GM23338 (cell line): ENCODE measurements around the gene ARRDC1. TPM values are rescaled to one million over a fixed set of nuclear protein-coding genes. Genes with fewer than 3 reads are reported as not detected.

Source experiments
- ATAC-seq: fragments of 200-7000 bp; cut with Tn5 transposase; 3 replicates; pipeline ENCODE4 v1.9.1; 2020
- DNase-seq: peaks from one replicate; pipeline ENCODE4 v3.0.0-alpha.2; 2015; ENCODE audit warnings: low spot score
- H2AFZ ChIP-seq: fragments of 200-600 bp; sonication (generic); 2 replicates; pipeline ENCODE4 v1.8.0; 2016; ENCODE audit warnings: antibody characterized with exemption, mild to moderate bottlenecking, moderate library complexity
- H3F3A ChIP-seq: fragments of 200-600 bp; sonication (generic); replicated peaks from 2 replicates; pipeline ENCODE4 v1.8.0; 2017; ENCODE audit warnings: antibody characterized with exemption, mixed run types, low read depth
- H3K27ac ChIP-seq: fragments of 200-600 bp; sonication (generic); 2 replicates; pipeline ENCODE4 v1.6.1; 2016; ENCODE audit warnings: low read depth
- H3K27me3 ChIP-seq: fragments of 200-600 bp; sonication (generic); 2 replicates; pipeline ENCODE4 v1.8.0; 2016; ENCODE audit warnings: mild to moderate bottlenecking, mixed run types, moderate library complexity; ENCODE audit not compliant: insufficient read depth
- H3K36me3 ChIP-seq: fragments of 200-600 bp; sonication (generic); 2 replicates; pipeline ENCODE4 v1.8.0; 2016; ENCODE audit warnings: mild to moderate bottlenecking; ENCODE audit not compliant: insufficient read depth
- H3K4me1 ChIP-seq: fragments of 200-600 bp; sonication (generic); 2 replicates; pipeline ENCODE4 v1.8.0; 2016; ENCODE audit warnings: mild to moderate bottlenecking, moderate library complexity; ENCODE audit not compliant: insufficient read depth
- H3K4me2 ChIP-seq: fragments of 200-600 bp; sonication (generic); 2 replicates; pipeline ENCODE4 v1.7.1; 2017; ENCODE audit warnings: mixed run types
- H3K4me3 ChIP-seq: fragments of 200-600 bp; sonication (generic); 2 replicates; pipeline ENCODE4 v1.6.1; 2016; ENCODE audit warnings: mixed run types
- H3K79me2 ChIP-seq: fragments of 200-600 bp; sonication (generic); replicated peaks from 2 replicates; pipeline ENCODE4 v1.8.0; 2017; ENCODE audit warnings: mild to moderate bottlenecking; ENCODE audit not compliant: insufficient read depth
- H3K9me2 ChIP-seq: fragments of 200-600 bp; sonication (generic); 2 replicates; pipeline ENCODE4 v1.8.0; 2017; ENCODE audit not compliant: insufficient read depth
- H4K20me1 ChIP-seq: fragments of 200-600 bp; sonication (generic); replicated peaks from 2 replicates; pipeline ENCODE4 v1.8.0; 2017; ENCODE audit warnings: mild to moderate bottlenecking; ENCODE audit not compliant: insufficient read depth
- H3K27ac Mint-ChIP-seq: 2 replicates; pipeline ENCODE4 v1.8.0; 2020; ENCODE audit warnings: inconsistent platforms, mild to moderate bottlenecking, moderate library complexity, mixed read lengths
- H3K27me3 Mint-ChIP-seq: 3 replicates; pipeline ENCODE4 v1.8.0; 2022; ENCODE audit warnings: low read depth, mild to moderate bottlenecking, moderate library complexity, mixed read lengths, inconsistent platforms; ENCODE audit not compliant: insufficient read depth, poor library complexity
- H3K36me3 Mint-ChIP-seq: 3 replicates; pipeline ENCODE4 v1.8.0; 2021; ENCODE audit warnings: low read depth, mild to moderate bottlenecking, inconsistent platforms, moderate library complexity, mixed read lengths
- H3K4me1 Mint-ChIP-seq: 3 replicates; pipeline ENCODE4 v1.8.0; 2020; ENCODE audit warnings: mild to moderate bottlenecking, inconsistent platforms, mixed read lengths
- H3K4me3 Mint-ChIP-seq: 3 replicates; pipeline ENCODE4 v1.8.0; 2021; ENCODE audit warnings: moderate library complexity, mild to moderate bottlenecking, inconsistent platforms, mixed read lengths
- H3K9me3 Mint-ChIP-seq: 3 replicates; pipeline ENCODE4 v1.8.0; 2020; ENCODE audit warnings: moderate library complexity, mild to moderate bottlenecking, inconsistent platforms, mixed read lengths
- CREB1 ChIP-seq: fragments of 250-450 bp; sonication (Bioruptor Pico); IDR thresholded peaks from 2 replicates; pipeline ENCODE4 v1.5.0; 2020; ENCODE audit warnings: low read depth, mild to moderate bottlenecking, moderate library complexity
- CTCF ChIP-seq, 2 experiments: fragments of 200-600 bp in 1 of 2; sonication (generic) in 1 of 2; conservative IDR thresholded peaks; 2 replicates each; pipeline versions ENCODE4 v1.5.1 to v1.6.1; 2016 to 2017; ENCODE audit warnings: antibody characterized with exemption in 2 of 2, low read depth in 2 of 2, mild to moderate bottlenecking in 2 of 2, moderate library complexity in 1 of 2
- ETS1 ChIP-seq: IDR thresholded peaks from 2 replicates; pipeline ENCODE4 v1.6.1; 2016; ENCODE audit warnings: antibody characterized with exemption
- EZH2 ChIP-seq: fragments of 200-600 bp; sonication (generic); IDR thresholded peaks from one replicate; pipeline ENCODE4 v1.8.0; 2017; ENCODE audit warnings: antibody characterized with exemption, mild to moderate bottlenecking, low read depth; ENCODE audit not compliant: unreplicated experiment
- EZH2phosphoT487 ChIP-seq: fragments of 200-600 bp; sonication (generic); IDR thresholded peaks from one replicate; pipeline ENCODE4 v1.8.1; 2018; ENCODE audit warnings: antibody characterized with exemption; ENCODE audit not compliant: unreplicated experiment
- JUNB ChIP-seq: IDR thresholded peaks from one replicate; pipeline ENCODE4 v1.6.1; 2016; ENCODE audit warnings: antibody characterized with exemption; ENCODE audit not compliant: unreplicated experiment
- NANOG ChIP-seq: IDR thresholded peaks from 2 replicates; pipeline ENCODE4 v1.6.1; 2016; ENCODE audit warnings: antibody characterized with exemption, borderline replicate concordance
- POLR2AphosphoS5 ChIP-seq: IDR thresholded peaks from 2 replicates; pipeline ENCODE4 v1.6.1; 2016; ENCODE audit warnings: antibody characterized with exemption, low read depth
- REST ChIP-seq: IDR thresholded peaks from one replicate; pipeline ENCODE4 v1.6.1; 2018; ENCODE audit warnings: antibody characterized with exemption; ENCODE audit not compliant: unreplicated experiment
- STAT1 ChIP-seq: IDR thresholded peaks from one replicate; pipeline ENCODE4 v1.6.1; 2016; ENCODE audit warnings: antibody characterized with exemption; ENCODE audit not compliant: unreplicated experiment
- ZNF114 ChIP-seq: fragments of 250-450 bp; sonication (Bioruptor Pico); IDR thresholded peaks from 2 replicates; pipeline ENCODE4 v1.5.0; 2020; ENCODE audit warnings: mild to moderate bottlenecking, moderate library complexity
- ZNF331 ChIP-seq: fragments of 250-450 bp; sonication (Bioruptor Pico); IDR thresholded peaks from 2 replicates; pipeline ENCODE4 v1.5.0; 2020; ENCODE audit warnings: low read depth, mild to moderate bottlenecking, moderate library complexity
- polyA plus RNA-seq: library from polyadenylated mRNA; unstranded; fragments of >200 nt; fragmentation: Nextera tagmentation; extraction: Ambion mirVana; gene quantifications from 2 replicates; pipeline ENCODE4 v1.2.1, GENCODE V29; 2016
- total RNA-seq: library from RNA; depleted of rRNA; stranded (reverse); fragments of >200 nt; shearing (Covaris generic); gene quantifications from 2 replicates; pipeline ENCODE4 v1.2.3, GENCODE V29; 2014
- TF ChIP-seq, protein P1 (sequence below): fragments of 250-450 bp; sonication (Bioruptor Pico); IDR thresholded peaks from 2 replicates; pipeline ENCODE4 v1.5.0; 2020; ENCODE audit warnings: mild to moderate bottlenecking, moderate library complexity

ARRDC1 gene
- total and polyA plus RNA-seq, 2 experiments from 2014 or later, result 36.6 to 63.8 TPM

GRCh38 chr9:137574192-137574591 lies 31.3 kb upstream of the ARRDC1 start:
- peaks cover 29% of the 10 kb centered on the region for H3K36me3 ChIP-seq
- peaks cover 12% of the 10 kb centered on the region; the same call in 1 of the 2 replicates for H3F3A ChIP-seq
- peaks cover 63% of the 10 kb centered on the region for H3K36me3 Mint-ChIP-seq
- no peak overlapping the region for H3K4me3 ChIP-seq
- ATAC-seq (no peak), DNase-seq (no peak)
- no peak overlapping the region for H3K27ac Mint-ChIP-seq
- H4K20me1 ChIP-seq, result peaks cover 23% of the 10 kb centered on the region; the same call in 1 of the 2 replicates
- H3K27ac ChIP-seq, result no peak overlapping the region
- no peak overlapping the region for H3K4me2 ChIP-seq
- peaks cover 13% of the 10 kb centered on the region for H3K27me3 Mint-ChIP-seq
- H3K4me3 Mint-ChIP-seq, result no peak overlapping the region
- H2AFZ ChIP-seq, result no peak overlapping the region
- H3K9me2 ChIP-seq, result no peaks in the 10 kb centered on the region
- peaks cover 11% of the 10 kb centered on the region for H3K4me1 ChIP-seq
- H3K79me2 ChIP-seq, result peaks cover 44% of the 10 kb centered on the region
- H3K4me1 Mint-ChIP-seq, result peaks cover 9% of the 10 kb centered on the region
- TF ChIP-seq REST (no peak), STAT1 (no peak), CREB1 (CRISPR knock-in tag) (no peak), ZNF331 (no peak), JUNB (no peak), POLR2AphosphoS5 (no peak), NANOG (no peak), CTCF (conservative IDR thresholded peaks at IDR 0.05; ENCODE audit: low read depth in 2 of 2) (no peak), ZNF114 (CRISPR knock-in tag) (no peak), ETS1 (no peak), EZH2 (no peak), EZH2phosphoT487 (no peak)
- TF ChIP-seq, protein P1, sequence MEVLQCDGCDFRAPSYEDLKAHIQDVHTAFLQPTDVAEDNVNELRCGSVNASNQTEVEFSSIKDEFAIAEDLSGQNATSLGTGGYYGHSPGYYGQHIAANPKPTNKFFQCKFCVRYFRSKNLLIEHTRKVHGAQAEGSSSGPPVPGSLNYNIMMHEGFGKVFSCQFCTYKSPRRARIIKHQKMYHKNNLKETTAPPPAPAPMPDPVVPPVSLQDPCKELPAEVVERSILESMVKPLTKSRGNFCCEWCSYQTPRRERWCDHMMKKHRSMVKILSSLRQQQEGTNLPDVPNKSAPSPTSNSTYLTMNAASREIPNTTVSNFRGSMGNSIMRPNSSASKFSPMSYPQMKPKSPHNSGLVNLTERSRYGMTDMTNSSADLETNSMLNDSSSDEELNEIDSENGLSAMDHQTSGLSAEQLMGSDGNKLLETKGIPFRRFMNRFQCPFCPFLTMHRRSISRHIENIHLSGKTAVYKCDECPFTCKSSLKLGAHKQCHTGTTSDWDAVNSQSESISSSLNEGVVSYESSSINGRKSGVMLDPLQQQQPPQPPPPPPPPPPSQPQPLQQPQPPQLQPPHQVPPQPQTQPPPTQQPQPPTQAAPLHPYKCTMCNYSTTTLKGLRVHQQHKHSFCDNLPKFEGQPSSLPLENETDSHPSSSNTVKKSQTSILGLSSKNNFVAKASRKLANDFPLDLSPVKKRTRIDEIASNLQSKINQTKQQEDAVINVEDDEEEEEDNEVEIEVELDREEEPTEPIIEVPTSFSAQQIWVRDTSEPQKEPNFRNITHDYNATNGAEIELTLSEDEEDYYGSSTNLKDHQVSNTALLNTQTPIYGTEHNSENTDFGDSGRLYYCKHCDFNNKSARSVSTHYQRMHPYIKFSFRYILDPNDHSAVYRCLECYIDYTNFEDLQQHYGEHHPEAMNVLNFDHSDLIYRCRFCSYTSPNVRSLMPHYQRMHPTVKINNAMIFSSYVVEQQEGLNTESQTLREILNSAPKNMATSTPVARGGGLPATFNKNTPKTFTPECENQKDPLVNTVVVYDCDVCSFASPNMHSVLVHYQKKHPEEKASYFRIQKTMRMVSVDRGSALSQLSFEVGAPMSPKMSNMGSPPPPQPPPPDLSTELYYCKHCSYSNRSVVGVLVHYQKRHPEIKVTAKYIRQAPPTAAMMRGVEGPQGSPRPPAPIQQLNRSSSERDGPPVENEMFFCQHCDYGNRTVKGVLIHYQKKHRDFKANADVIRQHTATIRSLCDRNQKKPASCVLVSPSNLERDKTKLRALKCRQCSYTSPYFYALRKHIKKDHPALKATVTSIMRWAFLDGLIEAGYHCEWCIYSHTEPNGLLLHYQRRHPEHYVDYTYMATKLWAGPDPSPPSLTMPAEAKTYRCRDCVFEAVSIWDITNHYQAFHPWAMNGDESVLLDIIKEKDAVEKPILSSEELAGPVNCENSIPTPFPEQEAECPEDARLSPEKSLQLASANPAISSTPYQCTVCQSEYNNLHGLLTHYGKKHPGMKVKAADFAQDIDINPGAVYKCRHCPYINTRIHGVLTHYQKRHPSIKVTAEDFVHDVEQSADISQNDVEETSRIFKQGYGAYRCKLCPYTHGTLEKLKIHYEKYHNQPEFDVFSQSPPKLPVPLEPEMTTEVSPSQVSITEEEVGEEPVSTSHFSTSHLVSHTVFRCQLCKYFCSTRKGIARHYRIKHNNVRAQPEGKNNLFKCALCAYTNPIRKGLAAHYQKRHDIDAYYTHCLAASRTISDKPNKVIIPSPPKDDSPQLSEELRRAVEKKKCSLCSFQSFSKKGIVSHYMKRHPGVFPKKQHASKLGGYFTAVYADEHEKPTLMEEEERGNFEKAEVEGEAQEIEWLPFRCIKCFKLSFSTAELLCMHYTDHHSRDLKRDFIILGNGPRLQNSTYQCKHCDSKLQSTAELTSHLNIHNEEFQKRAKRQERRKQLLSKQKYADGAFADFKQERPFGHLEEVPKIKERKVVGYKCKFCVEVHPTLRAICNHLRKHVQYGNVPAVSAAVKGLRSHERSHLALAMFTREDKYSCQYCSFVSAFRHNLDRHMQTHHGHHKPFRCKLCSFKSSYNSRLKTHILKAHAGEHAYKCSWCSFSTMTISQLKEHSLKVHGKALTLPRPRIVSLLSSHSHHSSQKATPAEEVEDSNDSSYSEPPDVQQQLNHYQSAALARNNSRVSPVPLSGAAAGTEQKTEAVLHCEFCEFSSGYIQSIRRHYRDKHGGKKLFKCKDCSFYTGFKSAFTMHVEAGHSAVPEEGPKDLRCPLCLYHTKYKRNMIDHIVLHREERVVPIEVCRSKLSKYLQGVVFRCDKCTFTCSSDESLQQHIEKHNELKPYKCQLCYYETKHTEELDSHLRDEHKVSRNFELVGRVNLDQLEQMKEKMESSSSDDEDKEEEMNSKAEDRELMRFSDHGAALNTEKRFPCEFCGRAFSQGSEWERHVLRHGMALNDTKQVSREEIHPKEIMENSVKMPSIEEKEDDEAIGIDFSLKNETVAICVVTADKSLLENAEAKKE (CRISPR knock-in tag), result no peak
- H3K9me3 Mint-ChIP-seq, result no peaks in the 10 kb centered on the region
- no peaks in the 10 kb centered on the region for H3K27me3 ChIP-seq
